CD8-positive, alpha-beta memory T cell (primary cell): ENCODE data around the gene TMEM18. TPM values are rescaled to one million over a fixed set of nuclear protein-coding genes. Genes with fewer than 3 reads are reported as not detected.

Experiments used
- CTCF ChIA-PET: fragments of 350-600 bp; sonication (Branson Sonifier 250); formaldehyde crosslinking; loops from one replicate; lab custom pipeline; 2021; ENCODE audit warnings: antibody characterized with exemption; lab: Charles Lee
- POLR2A ChIA-PET: fragments of 350-600 bp; sonication (Branson Sonifier 250); formaldehyde crosslinking; loops from one replicate; lab custom pipeline; 2021; ENCODE audit warnings: antibody characterized with exemption; lab: Charles Lee
- DNase-seq, 5 donors: peaks; one replicate each; pipeline versions ENCODE4 v3.0.0 to v3.0.0-alpha.2; 2020 to 2022; ENCODE audit warnings: mixed read lengths in 1 of 5
- H3K27ac ChIP-seq: one replicate; pipeline ENCODE4 v1.7.0; 2013; ENCODE audit warnings: low read depth, mild to moderate bottlenecking, low read length, moderate library complexity
- H3K27me3 ChIP-seq: 2 replicates; pipeline ENCODE4 v1.7.0; 2013; ENCODE audit warnings: low read length, mild to moderate bottlenecking; ENCODE audit not compliant: insufficient read depth, poor library complexity, severe bottlenecking
- H3K36me3 ChIP-seq: 2 replicates; pipeline ENCODE4 v1.7.0; 2013; ENCODE audit warnings: mild to moderate bottlenecking, low read length, moderate library complexity; ENCODE audit not compliant: insufficient read depth
- H3K4me1 ChIP-seq: 2 replicates; pipeline ENCODE4 v1.7.0; 2013; ENCODE audit warnings: mild to moderate bottlenecking, low read length, moderate library complexity; ENCODE audit not compliant: insufficient read depth
- H3K4me3 ChIP-seq: 2 replicates; pipeline ENCODE4 v1.7.0; 2013; ENCODE audit warnings: mild to moderate bottlenecking, low read length
- H3K9me3 ChIP-seq: 2 replicates; pipeline ENCODE4 v1.7.0; 2013; ENCODE audit warnings: mild to moderate bottlenecking, low read length
- H3K27ac Mint-ChIP-seq, 8 donors: one replicate each; pipeline ENCODE4 v1.8.0; 2020 to 2021; ENCODE audit warnings: mixed read lengths in 8 of 8, mild to moderate bottlenecking in 6 of 8, inconsistent platforms in 3 of 8, moderate library complexity in 3 of 8
- H3K27me3 Mint-ChIP-seq, 2 donors: one replicate each; pipeline ENCODE4 v1.8.0; 2020 to 2021; ENCODE audit warnings: mixed read lengths in 2 of 2, mild to moderate bottlenecking in 1 of 2, moderate library complexity in 1 of 2
- H3K36me3 Mint-ChIP-seq, 3 donors: one replicate each; pipeline ENCODE4 v1.8.0; 2020 to 2021; ENCODE audit warnings: mixed read lengths in 3 of 3, inconsistent platforms in 1 of 3, mild to moderate bottlenecking in 1 of 3
- H3K4me1 Mint-ChIP-seq, 3 donors: one replicate each; pipeline ENCODE4 v1.8.0; 2020 to 2021; ENCODE audit warnings: mixed read lengths in 3 of 3, inconsistent platforms in 1 of 3, mild to moderate bottlenecking in 1 of 3
- H3K4me3 Mint-ChIP-seq, 7 donors: one replicate each; pipeline ENCODE4 v1.8.0; 2020 to 2021; ENCODE audit warnings: mixed read lengths in 7 of 7, mild to moderate bottlenecking in 6 of 7, moderate library complexity in 4 of 7, inconsistent platforms in 2 of 7
- H3K9me3 Mint-ChIP-seq, 5 donors: one replicate each; pipeline ENCODE4 v1.8.0; 2020 to 2022; ENCODE audit warnings: mixed read lengths in 5 of 5, mild to moderate bottlenecking in 3 of 5, moderate library complexity in 2 of 5, inconsistent platforms in 1 of 5
- polyA plus RNA-seq: library from polyadenylated mRNA; unstranded; fragments of 300-500 nt; fragmentation: Illumina TruSeq; gene quantifications from one replicate; pipeline ENCODE4 v1.2.3, GENCODE V29; 2021
- total RNA-seq, 2 experiments: library from RNA; stranded (reverse); gene quantifications; one replicate each; pipeline ENCODE4 v1.2.3, GENCODE V29; 2021

TMEM18 gene
- total and polyA plus RNA-seq, 3 experiments from 2014 or later = 20.7 to 23.3 (median 22.2) TPM

DNA sequence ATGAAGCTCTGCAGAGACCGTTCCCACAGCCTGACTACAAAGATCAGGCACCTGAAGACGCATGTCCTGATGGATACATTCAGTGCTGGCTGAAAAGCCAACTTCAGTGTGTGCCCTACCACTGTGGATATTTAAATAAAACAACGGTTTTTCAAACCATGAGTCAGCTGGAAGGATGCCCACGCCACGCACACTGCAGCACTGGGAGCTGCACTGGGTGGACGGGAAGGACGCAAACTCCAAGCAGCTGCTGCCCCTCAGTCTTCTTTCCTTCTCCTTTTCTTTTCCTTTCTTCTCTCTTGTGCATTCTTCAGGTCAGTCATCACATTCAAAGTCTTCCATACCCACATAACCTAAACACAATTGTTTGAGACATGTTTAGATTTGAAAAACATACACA, 7.9 kb downstream of the TMEM18 start:
- H3K36me3 Mint-ChIP-seq = peaks cover 38 to 80% (median 40%) of the 10 kb centered on the region in 3 donors
- H3K36me3 ChIP-seq = peaks cover 19% of the 10 kb centered on the region
- CTCF ChIA-PET = no interaction called here

GRCh38 chr2:668000-668398, 9.2 kb downstream of the TMEM18 start:
- CTCF ChIA-PET = no interaction called here
- H3K4me1 Mint-ChIP-seq = peaks cover 20 to 31% (median 25%) of the 10 kb centered on the region in 3 donors

More for the DNA sequence above, 7.9 kb downstream of the TMEM18 start:
- Histone ChIP-seq H3K27me3 (no peaks in the 10 kb centered on the region), H3K4me1 (no peaks in the 10 kb centered on the region), H3K9me3 (peaks cover 8% of the 10 kb centered on the region), H3K27ac (no peak overlapping the region), H3K4me3 (no peak overlapping the region)
- Mint-ChIP-seq H3K9me3 (peaks cover 6 to 13% (median 12%) of the 10 kb centered on the region in 5 donors), H3K27ac (peak overlapping the region in 2 of 8 donors; percentile 3 to 52), H3K4me1 (peaks cover 10 to 27% (median 14%) of the 10 kb centered on the region in 3 donors), H3K27me3 (no peaks in the 10 kb centered on the region), H3K4me3 (no peak overlapping the region)
- POLR2A ChIA-PET = no interaction called here
- DNase-seq = no peak

GRCh38 chr2:667332-667999, 9.7 kb downstream of the TMEM18 start:
- Mint-ChIP-seq H3K36me3 (peaks cover 38 to 74% (median 40%) of the 10 kb centered on the region in 3 donors), H3K9me3 (peaks cover 6 to 13% (median 12%) of the 10 kb centered on the region in 5 donors), H3K4me1 (peaks cover 25 to 37% (median 30%) of the 10 kb centered on the region in 3 donors), H3K27me3 (no peaks in the 10 kb centered on the region), H3K4me3 (no peak overlapping the region), H3K27ac (peak overlapping the region in 1 of 8 donors; percentile 83)
- Histone ChIP-seq H3K27ac (no peak overlapping the region), H3K27me3 (no peaks in the 10 kb centered on the region), H3K36me3 (peaks cover 19% of the 10 kb centered on the region), H3K9me3 (peaks cover 8% of the 10 kb centered on the region), H3K4me3 (no peak overlapping the region), H3K4me1 (peaks cover 3% of the 10 kb centered on the region)
- DNase-seq = no peak
- POLR2A ChIA-PET = interaction anchor here (0.7 kb wide), 1 partner anchor 18 kb away, joined by 7 read pairs; no protein-coding TSS in a partner anchor
- CTCF ChIA-PET = no interaction called here

More at GRCh38 chr2:668000-668398, 9.2 kb downstream of the TMEM18 start:
- H3K4me3 ChIP-seq = no peak overlapping the region
- H3K27ac ChIP-seq = no peak overlapping the region
- H3K4me3 Mint-ChIP-seq = no peak overlapping the region
- POLR2A ChIA-PET = no interaction called here
- no peak for DNase-seq
- H3K9me3 Mint-ChIP-seq = peaks cover 6 to 13% (median 12%) of the 10 kb centered on the region in 5 donors
- H3K27ac Mint-ChIP-seq = peak overlapping the region in 1 of 8 donors; percentile 83
- H3K36me3 ChIP-seq = peaks cover 19% of the 10 kb centered on the region
- H3K9me3 ChIP-seq = peaks cover 8% of the 10 kb centered on the region
- no peaks in the 10 kb centered on the region for H3K27me3 ChIP-seq
- H3K4me1 ChIP-seq = no peaks in the 10 kb centered on the region
- peaks cover 38 to 79% (median 40%) of the 10 kb centered on the region in 3 donors for H3K36me3 Mint-ChIP-seq
- no peaks in the 10 kb centered on the region for H3K27me3 Mint-ChIP-seq

GRCh38 chr2:666441-666840, 10.8 kb downstream of the TMEM18 start:
- Mint-ChIP-seq H3K9me3 (peaks cover 6 to 13% (median 12%) of the 10 kb centered on the region in 5 donors), H3K27ac (no peak overlapping the region), H3K4me1 (peaks cover 34 to 42% (median 36%) of the 10 kb centered on the region in 3 donors), H3K36me3 (peaks cover 38 to 67% (median 40%) of the 10 kb centered on the region in 3 donors), H3K4me3 (no peak overlapping the region), H3K27me3 (no peaks in the 10 kb centered on the region)
- peaks cover 19% of the 10 kb centered on the region for H3K36me3 ChIP-seq
- POLR2A ChIA-PET = no interaction called here
- peaks cover 13% of the 10 kb centered on the region for H3K4me1 ChIP-seq
- H3K27ac ChIP-seq = no peak overlapping the region
- no peaks in the 10 kb centered on the region for H3K27me3 ChIP-seq
- peaks cover 8% of the 10 kb centered on the region for H3K9me3 ChIP-seq
- no peak for DNase-seq
- CTCF ChIA-PET = no interaction called here
- H3K4me3 ChIP-seq = no peak overlapping the region

DNA sequence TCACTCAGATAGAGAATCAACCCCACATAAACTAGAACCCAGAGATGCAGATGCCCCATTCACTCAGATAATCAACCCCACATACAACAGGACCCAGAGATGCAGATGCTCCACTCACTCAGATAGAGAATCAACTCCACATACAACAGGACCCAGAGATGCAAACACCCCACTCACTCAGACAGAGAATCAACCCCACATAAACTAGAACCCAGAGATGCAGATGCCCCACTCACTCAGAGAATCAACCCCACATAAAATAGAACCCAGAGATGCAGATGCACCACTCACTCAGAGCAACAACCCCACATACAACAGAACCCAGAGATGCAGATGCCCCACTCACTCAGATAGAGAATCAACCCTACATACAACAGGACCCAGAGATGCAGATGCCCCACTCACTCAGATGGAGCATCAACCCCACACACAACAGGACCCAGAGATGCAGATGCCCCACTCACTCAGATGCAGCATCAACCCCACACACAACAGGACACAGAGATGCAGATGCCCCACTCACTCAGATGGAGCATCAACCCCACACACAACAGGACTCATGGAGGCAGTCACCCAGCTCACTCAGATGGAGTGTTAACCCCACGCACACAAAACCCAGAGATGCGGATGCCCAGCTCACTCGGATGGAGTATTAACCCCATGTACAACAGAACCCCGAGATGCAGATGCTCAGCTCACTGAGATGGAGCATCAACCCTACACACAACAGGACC, 11.7 kb downstream of the TMEM18 start:
- ChIA-PET CTCF (no interaction called here), POLR2A (no interaction called here)
- H3K4me3 Mint-ChIP-seq = no peak overlapping the region
- H3K27ac Mint-ChIP-seq = no peak overlapping the region
- peaks cover 35 to 42% (median 36%) of the 10 kb centered on the region in 3 donors for H3K4me1 Mint-ChIP-seq
- peaks cover 19% of the 10 kb centered on the region for H3K36me3 ChIP-seq
- H3K4me3 ChIP-seq = no peak overlapping the region
- no peak overlapping the region for H3K27ac ChIP-seq
- peaks cover 35 to 61% (median 40%) of the 10 kb centered on the region in 3 donors for H3K36me3 Mint-ChIP-seq
- DNase-seq = no peak
- H3K27me3 Mint-ChIP-seq = peaks cover 0 to under 1% of the 10 kb centered on the region in 2 donors
- peaks cover 6 to 13% (median 12%) of the 10 kb centered on the region in 5 donors for H3K9me3 Mint-ChIP-seq
- no peaks in the 10 kb centered on the region for H3K27me3 ChIP-seq
- peaks cover 17% of the 10 kb centered on the region for H3K4me1 ChIP-seq
- H3K9me3 ChIP-seq = peaks cover 8% of the 10 kb centered on the region

- Histone ChIP-seq H3K27ac (no peak overlapping the region), H3K4me3 (no peak overlapping the region), H3K9me3 (peaks cover 8% of the 10 kb centered on the region), H3K4me1 (peaks cover 17% of the 10 kb centered on the region), H3K27me3 (no peaks in the 10 kb centered on the region), H3K36me3 (peaks cover 11% of the 10 kb centered on the region)
- H3K27ac Mint-ChIP-seq = peak overlapping the region in 6 of 8 donors; percentile 9 to 78 (median 58)
- H3K27me3 Mint-ChIP-seq = peaks cover 2 to 4% of the 10 kb centered on the region in 2 donors
- peak overlapping the region in 2 of 7 donors; percentile 11 to 17 for H3K4me3 Mint-ChIP-seq
- DNase-seq = no peak
- CTCF ChIA-PET = no interaction called here
- H3K9me3 Mint-ChIP-seq = peaks cover 6 to 13% (median 12%) of the 10 kb centered on the region in 5 donors
- H3K36me3 Mint-ChIP-seq = peaks cover 25 to 47% (median 28%) of the 10 kb centered on the region in 3 donors
- peaks cover 35 to 42% (median 37%) of the 10 kb centered on the region in 3 donors for H3K4me1 Mint-ChIP-seq
- POLR2A ChIA-PET = no interaction called here
Measured at GRCh38 chr2:664063-664462, 13.1 kb downstream of the TMEM18 start.

DNA sequence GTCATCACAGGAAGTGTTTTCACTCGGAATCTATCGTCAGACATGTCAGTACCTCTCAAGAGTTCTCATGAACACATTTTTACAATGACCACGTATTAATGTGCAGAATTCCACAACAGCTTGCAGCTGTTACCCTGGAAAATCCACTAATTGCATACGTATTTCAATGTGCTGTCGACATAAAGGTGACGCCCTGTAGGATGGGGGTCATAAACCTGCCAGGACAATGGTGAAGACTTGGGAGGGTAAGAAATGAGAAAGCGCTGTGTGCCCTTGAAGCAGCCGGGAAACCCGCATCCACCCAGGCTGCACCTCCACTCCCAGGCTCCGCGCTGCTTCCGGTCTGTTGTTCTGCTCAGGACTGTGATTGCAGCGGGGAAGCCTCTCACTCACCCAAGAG, 14.0 kb downstream of the TMEM18 start:
- ChIA-PET POLR2A (no interaction called here), CTCF (no interaction called here)
- H3K4me3 ChIP-seq = no peak overlapping the region
- peaks cover 17% of the 10 kb centered on the region for H3K4me1 ChIP-seq
- Mint-ChIP-seq H3K27ac (peak overlapping the region in 2 of 8 donors; percentile 19 to 86), H3K4me1 (peaks cover 35 to 42% (median 37%) of the 10 kb centered on the region in 3 donors), H3K9me3 (peaks cover 6 to 13% (median 12%) of the 10 kb centered on the region in 5 donors), H3K27me3 (peaks cover 2 to 9% of the 10 kb centered on the region in 2 donors), H3K4me3 (no peak overlapping the region), H3K36me3 (peaks cover 20 to 39% (median 25%) of the 10 kb centered on the region in 3 donors)
- H3K9me3 ChIP-seq = peaks cover 8% of the 10 kb centered on the region
- no peak for DNase-seq
- peaks cover 6% of the 10 kb centered on the region for H3K36me3 ChIP-seq
- H3K27me3 ChIP-seq = no peaks in the 10 kb centered on the region
- H3K27ac ChIP-seq = no peak overlapping the region

GRCh38 chr2:661360-661635, 15.9 kb downstream of the TMEM18 start:
- Mint-ChIP-seq H3K36me3 (peaks cover 12 to 26% (median 16%) of the 10 kb centered on the region in 3 donors), H3K27me3 (peaks cover 8 to 15% of the 10 kb centered on the region in 2 donors), H3K9me3 (peaks cover 6 to 13% (median 12%) of the 10 kb centered on the region in 5 donors), H3K27ac (peak overlapping the region in 1 of 8 donors; percentile 57), H3K4me1 (peaks cover 42 to 51% (median 50%) of the 10 kb centered on the region in 3 donors), H3K4me3 (no peak overlapping the region)
- Histone ChIP-seq H3K27me3 (no peaks in the 10 kb centered on the region), H3K9me3 (peaks cover 8% of the 10 kb centered on the region), H3K4me1 (peaks cover 22% of the 10 kb centered on the region), H3K36me3 (peaks cover 5% of the 10 kb centered on the region), H3K27ac (no peak overlapping the region), H3K4me3 (no peak overlapping the region)
- CTCF ChIA-PET = no interaction called here
- POLR2A ChIA-PET = no interaction called here
- DNase-seq = no peak
